ENCODE measurements around the gene DLGAP3.

The DLGAP3 gene

DNA sequence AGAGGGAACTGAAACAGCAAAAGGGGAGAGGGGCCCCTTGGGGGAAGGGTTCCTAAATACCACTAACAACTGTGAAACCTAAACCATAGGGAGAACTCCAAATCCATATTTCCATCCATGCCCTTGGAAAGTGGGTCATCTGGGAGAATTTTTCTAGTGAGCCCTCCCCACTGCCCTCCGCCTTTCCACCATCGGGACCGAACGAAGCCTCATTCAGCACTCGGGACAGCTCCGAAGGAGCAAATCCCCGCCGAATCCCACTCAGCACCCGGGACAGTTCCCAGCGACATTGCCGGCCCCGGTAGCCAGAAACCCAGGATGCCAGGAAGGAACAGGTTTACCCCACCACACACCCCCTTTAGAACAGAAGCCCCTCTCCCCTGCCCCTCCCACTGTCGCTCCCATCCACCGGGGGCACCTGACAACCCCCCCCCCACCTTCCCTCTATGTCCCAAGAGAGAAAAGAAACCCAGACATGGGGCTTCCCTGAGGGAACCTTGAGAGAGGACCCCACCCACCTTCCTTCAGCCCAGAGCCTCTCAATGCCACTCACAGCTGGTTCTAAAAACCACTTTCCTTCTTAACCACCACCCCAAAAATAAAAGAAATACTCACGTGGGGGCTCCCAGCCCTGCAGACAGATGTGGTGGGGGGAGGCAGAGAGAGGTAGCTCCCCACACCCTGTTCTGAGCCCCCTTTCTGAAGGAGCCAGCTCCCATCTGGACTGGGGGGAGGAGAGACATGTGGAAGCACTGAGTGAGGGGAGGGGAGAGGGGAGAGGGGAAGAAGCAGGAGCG, 4.5 kb downstream of the DLGAP3 start:
- DNase-seq = peak; percentile 50 to 63
- no peak for TF ChIP-seq POLR2A (IDR thresholded peaks at IDR 0.05; ENCODE audit: low read length)
- TF ChIP-seq GATA1 (IDR thresholded peaks at IDR 0.05; ENCODE audit: low read depth, low read length) = no peak

DNA sequence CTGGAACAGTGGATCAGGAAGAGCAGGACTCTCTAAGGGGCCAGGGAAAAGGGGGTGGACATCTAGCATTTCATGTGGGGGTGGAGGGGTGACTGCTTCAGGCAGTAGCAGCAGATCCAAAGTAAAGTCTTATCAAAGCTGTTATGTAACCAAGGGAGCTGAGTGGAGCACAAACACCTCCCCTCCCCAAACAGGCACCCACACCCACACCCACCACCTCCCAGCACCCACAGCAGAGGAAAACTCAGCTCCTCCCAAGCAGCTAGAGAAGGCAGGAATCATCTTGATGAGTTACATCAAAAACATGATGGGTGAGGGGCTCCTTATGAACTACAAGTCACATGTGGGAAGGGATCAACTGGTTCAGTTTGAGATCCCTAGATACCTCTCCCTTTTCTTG, 6.0 kb downstream of the DLGAP3 start:
- no peak for DNase-seq

DNA sequence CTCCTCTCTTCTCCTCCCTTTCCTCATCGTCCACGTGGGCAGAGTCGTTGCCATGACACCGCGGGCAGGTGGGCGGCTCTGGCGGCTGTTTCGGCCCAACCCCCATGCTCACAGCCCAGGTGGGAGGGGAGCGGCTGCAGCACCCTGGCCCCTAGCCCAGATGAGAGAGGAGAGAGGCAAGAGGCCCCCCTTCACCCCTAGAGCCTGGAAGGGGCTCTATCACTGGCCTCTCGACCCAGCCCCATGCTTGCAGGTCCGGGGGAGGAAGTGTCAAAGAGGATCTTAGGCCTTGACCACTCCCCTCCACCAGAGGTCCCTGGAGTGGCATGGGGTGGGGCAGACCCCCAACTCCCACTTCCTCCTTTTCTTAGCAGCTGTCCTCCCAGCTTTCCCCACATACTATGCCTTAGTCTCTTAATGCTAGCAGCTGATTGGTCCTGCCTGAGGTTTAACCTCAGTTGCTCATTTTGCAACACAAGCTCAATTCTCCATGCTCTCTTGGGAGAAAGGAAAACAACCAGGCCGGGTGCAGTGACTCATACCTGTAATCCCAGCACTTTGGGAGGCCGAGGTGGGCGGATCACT, 10.4 kb downstream of the DLGAP3 start:
- TF ChIP-seq GATA1 (IDR thresholded peaks at IDR 0.05; ENCODE audit: low read depth, low read length) (no peak), POLR2A (IDR thresholded peaks at IDR 0.05; ENCODE audit: low read length) (no peak)
- DNase-seq = no peak

More for the DNA sequence above, 6.0 kb downstream of the DLGAP3 start:
- TF ChIP-seq GATA1 (IDR thresholded peaks at IDR 0.05; ENCODE audit: low read depth, low read length) = no peak
- TF ChIP-seq POLR2A (IDR thresholded peaks at IDR 0.05; ENCODE audit: low read length) = no peak

DNA sequence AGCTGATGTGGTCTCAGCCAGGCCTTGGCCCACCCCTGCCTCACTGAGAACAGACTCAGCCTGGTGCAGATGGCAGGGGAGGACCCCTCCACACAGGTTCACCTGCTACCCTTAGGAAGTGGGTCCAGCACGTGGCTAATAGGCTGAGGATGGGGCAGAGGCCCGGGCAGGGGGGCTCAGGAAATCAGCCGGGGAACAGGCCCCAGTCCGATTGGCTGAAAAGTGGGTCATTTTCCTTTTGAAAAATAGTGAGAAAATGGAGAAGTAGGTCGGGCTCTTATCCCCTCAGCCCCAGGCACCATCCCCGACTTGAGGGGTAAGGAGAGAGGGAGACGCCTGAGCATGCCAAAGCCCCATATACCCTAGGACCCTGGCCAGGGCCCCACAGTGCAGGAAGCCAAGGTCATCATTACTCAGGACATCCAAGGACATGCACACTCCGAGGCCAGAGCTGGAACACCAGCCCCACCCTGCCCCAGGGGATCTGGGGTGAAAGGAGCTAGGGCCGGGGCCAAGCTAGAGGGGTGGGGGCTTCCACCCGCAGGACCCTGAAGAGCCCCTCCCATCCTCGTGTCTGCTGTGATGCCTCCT, 11.0 kb downstream of the DLGAP3 start:
- DNase-seq = no peak
- TF ChIP-seq GATA1 (IDR thresholded peaks at IDR 0.05; ENCODE audit: low read depth, low read length) = no peak
- no peak for TF ChIP-seq POLR2A (IDR thresholded peaks at IDR 0.05; ENCODE audit: low read length)

DNA sequence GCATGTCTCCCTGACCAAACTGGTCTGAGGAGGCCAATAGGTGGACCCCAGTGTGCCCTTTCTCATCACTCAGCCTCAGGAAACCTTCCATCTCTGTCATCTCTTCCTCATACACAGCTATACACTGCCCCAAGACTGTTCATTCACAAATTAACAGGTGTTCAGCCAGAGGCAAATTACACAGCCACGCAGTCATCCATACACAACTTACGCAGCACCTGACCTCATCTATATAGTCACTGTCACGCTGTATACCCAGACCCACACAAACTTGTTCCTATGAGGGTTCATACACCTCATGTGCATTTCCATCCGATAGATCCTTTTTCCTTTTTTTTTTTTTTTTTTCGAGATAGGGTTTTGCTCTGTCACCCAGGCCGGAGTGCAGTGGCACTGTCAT, 12.4 kb downstream of the DLGAP3 start:
- no peak for DNase-seq
- TF ChIP-seq GATA1 (IDR thresholded peaks at IDR 0.05; ENCODE audit: low read depth, low read length) (no peak), POLR2A (IDR thresholded peaks at IDR 0.05; ENCODE audit: low read length) (no peak)

DNA sequence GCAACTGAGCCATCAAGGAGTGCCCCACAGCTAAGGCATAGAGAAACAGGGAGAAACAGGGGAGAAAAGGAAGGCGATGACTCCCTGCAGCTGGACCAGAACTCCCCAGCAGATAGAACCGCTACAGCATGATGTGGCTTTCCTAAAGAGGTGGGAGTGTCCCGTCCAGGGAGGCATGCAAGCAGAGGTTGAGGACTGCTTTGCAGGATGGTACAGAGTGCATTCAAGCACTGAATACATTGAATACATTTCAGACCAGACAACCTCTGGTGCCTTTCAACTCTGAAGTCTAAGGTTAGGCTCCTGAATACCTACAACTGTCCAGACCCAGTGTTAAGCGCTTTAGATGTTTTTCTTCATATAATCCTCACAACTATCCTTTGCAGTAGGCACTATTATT, 13.3 kb downstream of the DLGAP3 start:
- DNase-seq = no peak
- TF ChIP-seq POLR2A (IDR thresholded peaks at IDR 0.05; ENCODE audit: low read length) (no peak), GATA1 (IDR thresholded peaks at IDR 0.05; ENCODE audit: low read depth, low read length) (no peak)

DNA sequence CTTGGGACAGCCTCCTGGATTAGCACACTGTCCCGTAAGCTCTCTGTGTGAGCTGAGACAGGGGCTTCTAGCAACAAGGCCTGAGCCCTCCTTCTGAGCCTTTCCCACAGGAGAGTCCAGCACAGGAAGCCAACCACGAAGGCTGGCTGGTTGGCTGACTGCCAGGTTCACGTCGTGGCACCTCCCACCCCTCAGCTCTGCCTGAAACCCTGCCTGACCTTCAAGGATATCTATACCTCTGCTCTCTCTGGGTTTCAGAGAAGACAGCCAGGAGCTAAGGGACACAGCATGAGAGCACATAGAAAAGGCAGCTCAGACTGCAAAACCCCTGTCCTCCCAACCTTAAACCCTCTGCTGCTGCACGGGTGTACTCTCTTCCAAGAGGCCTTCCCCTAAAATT, 13.9 kb downstream of the DLGAP3 start:
- DNase-seq = no peak
- TF ChIP-seq POLR2A (IDR thresholded peaks at IDR 0.05; ENCODE audit: low read length) (no peak), GATA1 (IDR thresholded peaks at IDR 0.05; ENCODE audit: low read depth, low read length) (no peak)

DNA sequence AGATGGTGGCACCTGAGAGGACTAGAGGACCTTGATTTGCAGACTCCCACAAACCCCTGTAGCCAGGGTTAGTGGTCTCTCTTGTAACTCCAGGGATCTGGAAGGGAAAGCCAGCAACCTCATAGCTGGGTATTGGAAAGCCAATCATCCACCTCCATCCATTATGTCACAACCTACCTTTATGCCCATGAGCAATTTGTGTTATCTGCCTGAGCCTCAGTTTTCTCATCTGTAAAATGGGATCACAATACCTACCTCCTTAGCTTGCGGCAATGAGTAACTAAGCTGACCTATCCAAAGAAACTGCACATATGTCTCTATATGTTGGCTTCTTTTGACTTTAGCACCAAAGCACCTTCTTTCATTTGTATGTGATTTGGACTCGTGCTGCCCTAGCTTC, 14.5 kb downstream of the DLGAP3 start:
- no peak for DNase-seq
- TF ChIP-seq GATA1 (IDR thresholded peaks at IDR 0.05; ENCODE audit: low read depth, low read length) (no peak), POLR2A (IDR thresholded peaks at IDR 0.05; ENCODE audit: low read length) (no peak)

DNA sequence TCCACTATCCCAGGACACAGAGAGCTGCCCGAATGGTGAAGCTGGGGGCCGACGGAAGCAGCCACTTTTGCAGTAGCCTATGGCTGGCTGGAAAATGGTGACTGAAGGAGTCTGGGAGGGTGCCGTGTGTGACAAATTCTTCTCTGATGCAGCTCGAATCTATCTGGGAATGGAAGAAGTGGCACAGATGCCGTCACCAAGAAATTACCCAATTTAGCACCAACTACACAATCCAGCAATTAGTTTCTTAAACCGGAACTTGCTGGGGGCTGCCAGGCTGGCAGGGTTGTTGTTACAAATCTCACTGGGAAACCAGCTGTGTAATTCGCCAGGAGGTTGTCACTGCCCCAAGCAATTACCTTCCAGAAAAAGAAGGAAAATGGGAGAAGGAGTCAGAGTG, 18.0 kb downstream of the DLGAP3 start:
- TF ChIP-seq GATA1 (IDR thresholded peaks at IDR 0.05; ENCODE audit: low read depth, low read length) (no peak), POLR2A (IDR thresholded peaks at IDR 0.05; ENCODE audit: low read length) (no peak)
- no peak for DNase-seq

DNA sequence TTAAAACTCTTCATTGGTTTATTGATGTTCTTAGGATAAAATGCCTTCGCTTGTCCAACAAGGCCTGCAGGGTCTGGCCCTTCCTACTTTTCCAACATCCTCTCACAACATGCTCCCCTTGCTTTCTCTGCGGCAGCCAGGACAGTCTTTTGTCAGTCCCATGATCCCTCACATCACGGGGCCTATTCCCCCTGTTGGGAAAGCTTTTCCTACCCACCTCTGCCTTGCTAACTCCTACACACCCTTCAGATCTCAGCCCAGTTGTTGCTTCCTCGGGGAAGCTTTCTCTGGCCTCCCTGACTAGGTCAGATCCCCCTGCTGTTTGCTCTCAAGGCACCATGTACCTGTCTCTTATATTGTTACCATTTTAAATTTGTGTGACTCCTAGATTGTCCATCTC, 19.0 kb downstream of the DLGAP3 start:
- no peak for TF ChIP-seq POLR2A (IDR thresholded peaks at IDR 0.05; ENCODE audit: low read length)
- TF ChIP-seq GATA1 (IDR thresholded peaks at IDR 0.05; ENCODE audit: low read depth, low read length) = no peak
- DNase-seq = no peak

DNA sequence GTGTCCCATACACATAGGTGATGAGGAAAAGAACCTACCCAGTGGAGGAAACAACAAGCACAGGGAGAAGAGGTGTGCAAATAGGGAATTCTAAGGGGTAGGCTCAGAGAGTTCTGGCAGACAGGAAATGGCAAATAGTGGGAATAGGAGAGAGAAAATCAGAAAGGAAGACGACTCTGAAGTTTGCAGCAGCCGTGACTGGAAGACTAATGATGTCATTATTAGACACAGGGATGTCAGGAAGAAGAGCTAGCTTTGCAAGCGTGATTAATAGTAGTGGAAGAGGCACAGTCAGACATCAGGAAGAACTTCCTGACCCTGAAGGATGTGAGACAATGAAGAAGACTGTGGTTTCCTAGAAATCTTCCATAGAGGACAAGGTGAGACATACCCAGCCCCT, 21.1 kb downstream of the DLGAP3 start:
- TF ChIP-seq GATA1 (IDR thresholded peaks at IDR 0.05; ENCODE audit: low read depth, low read length) = no peak
- TF ChIP-seq POLR2A (IDR thresholded peaks at IDR 0.05; ENCODE audit: low read length) = no peak
- no peak for DNase-seq

DNA sequence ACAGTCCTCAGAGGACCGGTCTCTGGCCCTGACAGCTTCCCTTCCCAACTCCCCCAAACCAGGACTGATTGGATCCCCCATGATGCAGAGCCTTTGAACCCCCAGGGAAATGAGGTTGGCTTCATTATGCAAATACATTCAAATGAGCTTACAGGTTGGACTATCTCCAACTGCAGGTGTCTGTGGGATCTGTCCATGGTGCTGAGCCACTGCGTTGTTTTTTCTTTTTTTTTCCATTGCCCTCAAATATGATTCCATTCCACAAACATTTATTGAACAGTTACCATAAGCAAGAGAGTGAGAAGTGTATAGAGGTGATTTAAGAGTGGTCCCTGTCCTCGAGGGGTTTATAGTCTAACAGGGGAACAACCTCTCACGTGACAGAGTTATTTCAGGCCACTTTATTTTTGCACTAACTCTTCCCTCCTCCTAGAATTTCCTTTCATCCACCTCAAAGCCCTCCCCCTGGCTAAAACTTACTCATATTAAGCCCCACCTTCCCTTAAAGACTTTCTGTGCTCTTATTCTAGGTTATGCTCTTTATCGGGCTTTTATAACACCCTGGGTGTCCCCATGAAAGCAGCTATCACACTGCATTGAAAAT, 21.9 kb downstream of the DLGAP3 start:
- TF ChIP-seq POLR2A (IDR thresholded peaks at IDR 0.05; ENCODE audit: low read length) (no peak), GATA1 (IDR thresholded peaks at IDR 0.05; ENCODE audit: low read depth, low read length) (no peak)
- DNase-seq = no peak

DNA sequence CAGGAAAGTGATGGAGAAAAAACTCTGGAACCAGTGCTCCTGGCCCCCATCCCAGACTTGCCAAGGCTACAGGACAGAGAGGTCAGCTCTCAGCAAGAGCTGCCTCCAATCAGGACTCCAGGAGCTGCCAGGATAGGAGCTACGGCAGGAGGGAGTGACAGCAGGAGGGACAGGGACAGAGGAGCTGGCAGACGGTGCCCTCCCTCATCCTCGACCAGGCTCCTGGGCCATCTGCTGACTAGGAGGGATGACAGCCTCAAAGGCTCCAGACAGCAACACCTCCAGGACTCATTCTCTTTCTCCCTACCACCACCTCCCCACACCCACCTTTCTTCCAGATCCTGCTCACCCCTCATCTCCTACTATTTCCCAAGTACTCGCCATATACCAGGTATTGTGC, 22.7 kb downstream of the DLGAP3 start:
- no peak for DNase-seq
- TF ChIP-seq POLR2A (IDR thresholded peaks at IDR 0.05; ENCODE audit: low read length) (no peak), GATA1 (IDR thresholded peaks at IDR 0.05; ENCODE audit: low read depth, low read length) (no peak)

DNA sequence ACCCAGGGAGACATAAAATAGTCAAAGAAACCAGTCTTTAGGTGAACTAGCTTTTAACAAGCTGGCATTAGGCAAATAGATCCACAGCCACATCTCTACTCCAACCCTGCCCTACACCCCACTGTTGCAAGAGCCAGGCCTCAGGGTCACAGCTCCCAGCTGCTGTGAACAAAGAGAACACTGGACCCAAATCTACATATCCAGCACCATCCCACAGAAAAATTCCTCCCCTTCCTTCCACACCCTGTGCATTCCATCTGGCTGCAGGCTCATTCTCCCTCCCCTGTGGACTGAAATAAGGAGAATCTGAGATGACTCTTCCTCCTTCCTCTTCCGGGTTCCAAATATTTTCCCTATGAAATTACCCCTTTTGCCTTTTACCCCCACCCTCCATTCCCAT, 23.2 kb downstream of the DLGAP3 start:
- DNase-seq = no peak
- TF ChIP-seq POLR2A (IDR thresholded peaks at IDR 0.05; ENCODE audit: low read length) = no peak
- TF ChIP-seq GATA1 (IDR thresholded peaks at IDR 0.05; ENCODE audit: low read depth, low read length) = no peak

Measured in erythroblast (primary cell).